Fibroblast of lung (primary cell): ENCODE results near the gene DNAJC5. TPM values are rescaled to one million over a fixed set of nuclear protein-coding genes. Genes with fewer than 3 reads are reported as not detected.
"Not testable (repeated sequence)": the region's sequence is repeated elsewhere in the genome, so short reads cannot be mapped to it uniquely, and the experiment has no call there.

Experiments used
- DNase-seq, 2 donors: peaks; one replicate each; pipeline versions ENCODE4 v3.0.0 to v3.0.0-alpha.2; 2010; ENCODE audit warnings: low read depth in 2 of 2
- H2AFZ ChIP-seq: 2 replicates; pipeline ENCODE4 v1.5.1; 2012; ENCODE audit warnings: low read length, control low read depth, inconsistent platforms
- H3K27ac ChIP-seq: 2 replicates; pipeline ENCODE4 v1.5.1; 2011; ENCODE audit warnings: low read length, control low read depth; ENCODE audit not compliant: insufficient read depth
- H3K27me3 ChIP-seq: 2 replicates; pipeline ENCODE4 v1.5.1; 2011; ENCODE audit warnings: mild to moderate bottlenecking, low read length; ENCODE audit not compliant: control insufficient read depth, insufficient read depth
- H3K36me3 ChIP-seq: 2 replicates; pipeline ENCODE4 v1.5.1; 2011; ENCODE audit warnings: low read length; ENCODE audit not compliant: control insufficient read depth, insufficient read depth
- H3K4me1 ChIP-seq: 2 replicates; pipeline ENCODE4 v1.5.1; 2011; ENCODE audit warnings: low read length; ENCODE audit not compliant: control insufficient read depth, insufficient read depth; ENCODE audit errors: extremely low read depth
- H3K4me2 ChIP-seq: 2 replicates; pipeline ENCODE4 v1.5.1; 2011; ENCODE audit warnings: low read length, control low read depth; ENCODE audit not compliant: insufficient read depth; ENCODE audit errors: extremely low read depth
- H3K4me3 ChIP-seq, 4 experiments: fragments of 200-600 bp in 1 of 4; sonication (generic) in 1 of 4; replicated peaks in 1 of 4; 2 replicates each; pipeline ENCODE4 v1.5.1; 2011 to 2016; ENCODE audit warnings: low read length in 4 of 4, low read depth in 3 of 4, mild to moderate bottlenecking in 3 of 4, control low read depth in 2 of 4, inconsistent platforms in 1 of 4, mixed read lengths in 1 of 4; ENCODE audit not compliant: insufficient read depth in 1 of 4; ENCODE audit errors: control extremely low read depth in 1 of 4
- H3K79me2 ChIP-seq: 2 replicates; pipeline ENCODE4 v1.5.1; 2012; ENCODE audit warnings: mild to moderate bottlenecking, low read length, inconsistent platforms; ENCODE audit not compliant: control insufficient read depth, insufficient read depth
- H3K9ac ChIP-seq: 2 replicates; pipeline ENCODE4 v1.5.1; 2011; ENCODE audit warnings: mild to moderate bottlenecking, low read length, control low read depth; ENCODE audit not compliant: insufficient read depth
- H3K9me3 ChIP-seq: 2 replicates; pipeline ENCODE4 v1.5.1; 2012; ENCODE audit warnings: low read depth, low read length; ENCODE audit not compliant: control insufficient read depth, insufficient read depth
- H4K20me1 ChIP-seq: 2 replicates; pipeline ENCODE4 v1.5.1; 2011; ENCODE audit warnings: low read length; ENCODE audit not compliant: control insufficient read depth, insufficient read depth; ENCODE audit errors: extremely low read depth
- CTCF ChIP-seq, 2 donors: IDR thresholded peaks in 1 of 2; conservative IDR thresholded peaks in 1 of 2; 1 replicate in 1 of 2; 2 replicates in 1 of 2; pipeline ENCODE4 v1.5.1; 2011 to 2012; ENCODE audit warnings: low read length in 2 of 2, control low read depth in 1 of 2, inconsistent platforms in 1 of 2, low read depth in 1 of 2, mild to moderate bottlenecking in 1 of 2
- EZH2 ChIP-seq: IDR thresholded peaks from 2 replicates; pipeline ENCODE4 v1.5.1; 2012; ENCODE audit warnings: low read length, control low read depth, mild to moderate bottlenecking; ENCODE audit errors: missing control alignments
- polyA plus RNA-seq, 2 donors: library from polyadenylated mRNA; depleted of rRNA in 1 of 2; stranded (reverse) in 1 of 2; unstranded in 1 of 2; fragments of >200 nt; gene quantifications; 2 replicates each; pipeline ENCODE4 v1.2.1, GENCODE V29; 2011 to 2012; ENCODE audit warnings: missing spikeins in 1 of 2
- total RNA-seq: library from RNA; depleted of rRNA; stranded (reverse); fragments of >200 nt; gene quantifications from 2 replicates; pipeline ENCODE4 v1.2.1, GENCODE V29; 2014

The DNAJC5 gene
- total and polyA plus RNA-seq, 2 donors (not counting 1 experiment from before 2014, with no cell fraction given) = 29.6 to 48.9 TPM

GRCh38 chr20:63850689-63851547, 44.0 kb upstream of the DNAJC5 start:
- Histone ChIP-seq H3K9ac (no peak overlapping the region), H3K36me3 (no peaks in the 10 kb centered on the region), H4K20me1 (no peaks in the 10 kb centered on the region), H3K27ac (no peak overlapping the region), H3K4me3 (no peak overlapping the region), H3K9me3 (no peaks in the 10 kb centered on the region), H3K4me1 (peaks cover 14% of the 10 kb centered on the region), H3K4me2 (no peak overlapping the region), H3K79me2 (no peaks in the 10 kb centered on the region), H2AFZ (no peak overlapping the region), H3K27me3 (peaks cover 5% of the 10 kb centered on the region)
- DNase-seq = no peak
- TF ChIP-seq EZH2 = no peak
- no peak for TF ChIP-seq CTCF (conservative IDR thresholded peaks at IDR 0.05 in 1 of 2, IDR thresholded peaks at IDR 0.05 in 1 of 2; ENCODE audit: low read depth in 1 of 2, low read length in 2 of 2)

GRCh38 chr20:63851548-63851943, 43.4 kb upstream of the DNAJC5 start:
- H2AFZ ChIP-seq, H3K79me2 ChIP-seq, H3K4me1 ChIP-seq, H3K27ac ChIP-seq, H3K4me3 ChIP-seq, H3K9ac ChIP-seq, H3K27me3 ChIP-seq, DNase-seq, H3K4me2 ChIP-seq, H3K9me3 ChIP-seq, H3K36me3 ChIP-seq, H4K20me1 ChIP-seq: not testable (repeated sequence)

- not testable (repeated sequence) for H3K27ac ChIP-seq, H3K4me2 ChIP-seq, H2AFZ ChIP-seq, H3K9ac ChIP-seq, H3K79me2 ChIP-seq, DNase-seq, H3K4me3 ChIP-seq, H4K20me1 ChIP-seq, H3K27me3 ChIP-seq, H3K9me3 ChIP-seq, H3K36me3 ChIP-seq
- peaks cover 15% of the 10 kb centered on the region for H3K4me1 ChIP-seq
Measured at GRCh38 chr20:63853733-63854068, 41.2 kb upstream of the DNAJC5 start.

- Histone ChIP-seq H3K79me2 (no peaks in the 10 kb centered on the region), H3K27ac (no peak overlapping the region), H3K9me3 (no peaks in the 10 kb centered on the region), H3K4me3 (no peak overlapping the region), H3K27me3 (no peaks in the 10 kb centered on the region), H3K9ac (no peak overlapping the region), H2AFZ (no peak overlapping the region), H3K4me2 (no peak overlapping the region), H3K36me3 (no peaks in the 10 kb centered on the region), H3K4me1 (peaks cover 20% of the 10 kb centered on the region), H4K20me1 (no peaks in the 10 kb centered on the region)
- TF ChIP-seq EZH2 (no peak), CTCF (conservative IDR thresholded peaks at IDR 0.05 in 1 of 2, IDR thresholded peaks at IDR 0.05 in 1 of 2; ENCODE audit: low read depth in 1 of 2, low read length in 2 of 2) (no peak)
- peak in 1 of 2 donors; percentile 37 for DNase-seq
Measured at GRCh38 chr20:63854069-63854765, 40.7 kb upstream of the DNAJC5 start.
